Activated naive CD8-positive, alpha-beta T cell treated with anti-CD3 and anti-CD28 coated beads, Interleukin-2, amount 10 ng/mL, durations not matched to agents 7 days and 5 days (primary cell): Measurements from ENCODE around the gene PHLPP1. TPM values are rescaled to one million over a fixed set of nuclear protein-coding genes. Genes with fewer than 3 reads are reported as not detected.

Source experiments
- ATAC-seq: fragments of 150-1000 bp; cut with Tn5 transposase; one replicate; pipeline ENCODE4 v1.10.0; 2021; ENCODE audit warnings: low read depth, moderate library complexity
- POLR2A ChIA-PET: fragments of 350-600 bp; sonication (Branson Sonifier 250); formaldehyde crosslinking; loops from one replicate; lab custom pipeline; 2021; ENCODE audit warnings: antibody characterized with exemption; lab: Charles Lee
- DNase-seq: peaks from one replicate; pipeline ENCODE4 v3.0.0; 2021
- H3K27ac Mint-ChIP-seq: one replicate; pipeline ENCODE4 v1.8.0; 2022; ENCODE audit warnings: mild to moderate bottlenecking, mixed read lengths
- H3K27me3 Mint-ChIP-seq: one replicate; pipeline ENCODE4 v1.8.0; 2022; ENCODE audit warnings: mild to moderate bottlenecking, moderate library complexity, mixed read lengths
- H3K36me3 Mint-ChIP-seq: one replicate; pipeline ENCODE4 v1.8.0; 2021; ENCODE audit warnings: mild to moderate bottlenecking, mixed read lengths
- H3K4me1 Mint-ChIP-seq: one replicate; pipeline ENCODE4 v1.8.0; 2021; ENCODE audit warnings: mixed read lengths
- H3K4me3 Mint-ChIP-seq: one replicate; pipeline ENCODE4 v1.8.0; 2022; ENCODE audit warnings: mild to moderate bottlenecking, moderate library complexity, mixed read lengths
- H3K9me3 Mint-ChIP-seq: one replicate; pipeline ENCODE4 v1.8.0; 2021; ENCODE audit warnings: mixed read lengths
- total RNA-seq, 2 experiments: library from RNA; stranded (reverse); gene quantifications; one replicate each; pipeline ENCODE4 v1.2.3, GENCODE V29; 2021

Gene PHLPP1
- total RNA-seq, 2 experiments from 2014 or later, result 5.8 to 6.1 TPM

DNA sequence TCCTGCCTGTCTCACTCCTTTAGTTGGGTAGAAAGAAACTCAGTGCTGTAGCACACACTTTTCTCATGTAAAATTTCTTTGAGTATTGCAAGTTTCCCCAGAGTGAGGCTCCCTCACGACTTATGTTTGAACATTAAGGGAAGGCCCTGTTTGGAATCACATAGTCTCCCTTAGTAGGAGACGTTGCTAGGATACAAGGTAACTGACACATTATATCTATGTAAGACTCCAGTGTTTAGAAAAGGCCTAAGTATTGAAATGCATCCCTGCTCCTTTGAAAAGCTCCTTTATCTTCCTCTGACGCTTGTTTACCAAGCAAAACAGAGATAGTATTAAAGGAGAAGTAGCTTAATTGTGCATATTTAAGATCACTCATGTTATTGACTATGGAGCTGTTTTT is 248.2 kb downstream of the PHLPP1 start:
- Mint-ChIP-seq H3K9me3 (no peaks in the 10 kb centered on the region), H3K4me1 (no peaks in the 10 kb centered on the region), H3K4me3 (no peak overlapping the region), H3K27me3 (no peaks in the 10 kb centered on the region), H3K36me3 (no peaks in the 10 kb centered on the region), H3K27ac (no peak overlapping the region)
- POLR2A ChIA-PET, result no interaction called here
- no peak for DNase-seq
- no peak for ATAC-seq

DNA sequence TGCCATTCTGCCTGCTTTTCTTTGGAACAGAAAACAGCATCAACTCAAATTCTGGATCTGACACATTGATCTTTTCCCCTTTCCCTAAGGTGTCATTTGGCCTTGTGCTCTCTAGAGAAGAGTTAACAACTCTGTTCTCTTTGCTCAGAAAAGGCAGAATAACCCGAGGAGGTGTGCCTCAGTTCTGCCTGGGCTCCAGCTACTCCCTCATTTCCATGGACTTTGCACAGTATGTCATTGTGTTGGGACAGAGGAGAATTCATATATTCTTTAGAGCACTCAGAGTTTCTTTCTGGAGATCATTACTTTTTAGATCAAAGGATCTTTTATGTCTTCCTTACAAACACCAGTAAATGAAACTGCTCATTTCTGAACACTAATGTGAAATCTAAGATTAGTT is 249.1 kb downstream of the PHLPP1 start:
- H3K9me3 Mint-ChIP-seq, result no peaks in the 10 kb centered on the region
- POLR2A ChIA-PET, result no interaction called here

GRCh38 chr18:62967089-62967488 is 251.7 kb downstream of the PHLPP1 start:
- Mint-ChIP-seq H3K27ac (no peak overlapping the region), H3K9me3 (no peaks in the 10 kb centered on the region), H3K36me3 (peaks cover 2% of the 10 kb centered on the region), H3K4me1 (no peaks in the 10 kb centered on the region), H3K4me3 (no peak overlapping the region), H3K27me3 (peaks cover 5% of the 10 kb centered on the region)
- DNase-seq, result no peak
- no peak for ATAC-seq
- POLR2A ChIA-PET, result no interaction called here

More for the DNA sequence above, 249.1 kb downstream of the PHLPP1 start:
- Mint-ChIP-seq H3K4me1 (no peaks in the 10 kb centered on the region), H3K27me3 (peaks cover 5% of the 10 kb centered on the region), H3K27ac (no peak overlapping the region), H3K4me3 (no peak overlapping the region), H3K36me3 (peaks cover 2% of the 10 kb centered on the region)
- ATAC-seq (no peak), DNase-seq (no peak)

DNA sequence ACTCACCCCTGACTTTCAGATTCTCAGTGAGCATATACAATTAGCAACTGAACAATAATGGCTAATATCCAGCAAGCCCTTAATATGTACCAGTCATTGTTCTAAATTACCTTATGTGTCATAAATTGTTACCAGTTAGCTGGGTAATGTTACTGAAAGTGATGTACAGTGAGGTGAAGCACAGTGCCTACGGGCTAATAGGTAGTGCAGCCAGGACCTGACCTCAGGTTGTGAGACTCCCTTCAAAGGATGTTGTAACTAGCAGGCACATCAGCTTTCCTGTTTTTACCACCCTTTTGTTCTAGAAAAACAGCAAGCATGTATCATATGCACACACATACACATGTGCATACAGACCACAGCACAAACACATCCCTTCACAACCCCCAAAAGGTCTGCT is 258.3 kb downstream of the PHLPP1 start:
- H3K4me1 Mint-ChIP-seq, result peaks cover 1% of the 10 kb centered on the region
- POLR2A ChIA-PET, result no interaction called here

DNA sequence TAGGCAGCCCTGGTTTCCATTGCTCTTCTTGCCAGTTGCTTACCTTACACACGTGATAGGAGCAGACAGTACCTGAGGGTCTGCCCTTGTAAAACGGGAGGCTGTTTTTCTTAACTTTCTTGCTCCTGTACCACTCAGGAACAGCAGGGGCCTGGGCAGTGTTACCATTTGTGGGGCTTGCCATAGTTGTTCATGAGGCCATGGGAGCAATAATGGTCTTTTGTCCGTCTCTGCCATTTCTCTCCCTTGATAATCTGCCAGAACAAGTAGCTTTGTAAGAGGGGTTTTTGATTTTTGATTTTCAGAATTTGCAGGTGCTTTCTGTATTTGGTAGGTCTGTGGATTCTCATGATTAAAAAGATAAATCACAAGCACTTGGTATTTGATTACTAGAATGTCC is 259.0 kb downstream of the PHLPP1 start:
- H3K4me3 Mint-ChIP-seq, result no peak overlapping the region

More for the DNA sequence above, 258.3 kb downstream of the PHLPP1 start:
- H3K27ac Mint-ChIP-seq, result no peak overlapping the region
- peaks cover 1% of the 10 kb centered on the region for H3K36me3 Mint-ChIP-seq
- no peaks in the 10 kb centered on the region for H3K9me3 Mint-ChIP-seq
- DNase-seq (no peak), ATAC-seq (no peak)
- H3K27me3 Mint-ChIP-seq, result peaks cover 5% of the 10 kb centered on the region
- H3K4me3 Mint-ChIP-seq, result no peak overlapping the region

GRCh38 chr18:62974928-62975675 is 259.8 kb downstream of the PHLPP1 start:
- H3K27me3 Mint-ChIP-seq, result no peaks in the 10 kb centered on the region
- no peak for ATAC-seq
- H3K9me3 Mint-ChIP-seq, result no peaks in the 10 kb centered on the region
- no peak overlapping the region for H3K27ac Mint-ChIP-seq
- H3K4me3 Mint-ChIP-seq, result no peak overlapping the region
- DNase-seq, result no peak
- POLR2A ChIA-PET, result no interaction called here
- H3K36me3 Mint-ChIP-seq, result no peaks in the 10 kb centered on the region
- peaks cover 1% of the 10 kb centered on the region for H3K4me1 Mint-ChIP-seq

More for the DNA sequence above, 259.0 kb downstream of the PHLPP1 start:
- no peaks in the 10 kb centered on the region for H3K9me3 Mint-ChIP-seq
- H3K27me3 Mint-ChIP-seq, result no peaks in the 10 kb centered on the region
- no peak overlapping the region for H3K27ac Mint-ChIP-seq
- ATAC-seq (no peak), DNase-seq (no peak)
- peaks cover 1% of the 10 kb centered on the region for H3K4me1 Mint-ChIP-seq
- POLR2A ChIA-PET, result no interaction called here
- no peaks in the 10 kb centered on the region for H3K36me3 Mint-ChIP-seq

GRCh38 chr18:62975785-62976184 is 260.4 kb downstream of the PHLPP1 start:
- DNase-seq, result no peak
- no peaks in the 10 kb centered on the region for H3K36me3 Mint-ChIP-seq
- POLR2A ChIA-PET, result no interaction called here
- ATAC-seq, result no peak
- no peak overlapping the region for H3K4me3 Mint-ChIP-seq
- H3K4me1 Mint-ChIP-seq, result peaks cover 1% of the 10 kb centered on the region
- no peaks in the 10 kb centered on the region for H3K27me3 Mint-ChIP-seq
- no peaks in the 10 kb centered on the region for H3K9me3 Mint-ChIP-seq
- H3K27ac Mint-ChIP-seq, result no peak overlapping the region

DNA sequence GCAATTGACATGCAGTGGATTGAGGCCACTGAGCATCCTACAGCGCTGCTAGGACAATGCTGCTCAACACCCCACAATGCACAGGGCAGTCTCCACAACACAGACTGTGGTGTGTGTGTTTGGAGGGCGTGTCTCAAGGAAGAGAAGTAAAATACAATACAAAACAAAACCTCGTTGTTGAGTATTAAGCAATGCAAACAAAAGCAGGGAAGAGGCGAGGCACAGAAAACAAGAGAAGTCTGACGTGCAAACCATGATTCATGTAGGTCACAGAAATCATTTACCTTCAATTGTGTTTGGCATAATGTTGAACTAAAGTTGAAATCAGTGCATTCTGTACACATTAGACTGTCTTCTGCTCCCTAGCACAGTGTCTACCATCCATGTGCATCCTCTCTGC is 260.9 kb downstream of the PHLPP1 start:
- POLR2A ChIA-PET, result no interaction called here
- no peak overlapping the region for H3K27ac Mint-ChIP-seq
- no peaks in the 10 kb centered on the region for H3K27me3 Mint-ChIP-seq

GRCh38 chr18:62977512-62977911 is 262.2 kb downstream of the PHLPP1 start:
- Mint-ChIP-seq H3K4me3 (no peak overlapping the region), H3K27ac (no peak overlapping the region), H3K4me1 (peaks cover 1% of the 10 kb centered on the region), H3K36me3 (no peaks in the 10 kb centered on the region), H3K9me3 (no peaks in the 10 kb centered on the region), H3K27me3 (no peaks in the 10 kb centered on the region)
- POLR2A ChIA-PET, result no interaction called here
- ATAC-seq, result no peak
- no peak for DNase-seq

More for the DNA sequence above, 260.9 kb downstream of the PHLPP1 start:
- Mint-ChIP-seq H3K4me1 (peaks cover 1% of the 10 kb centered on the region), H3K9me3 (no peaks in the 10 kb centered on the region), H3K36me3 (no peaks in the 10 kb centered on the region), H3K4me3 (no peak overlapping the region)
- DNase-seq (no peak), ATAC-seq (no peak)

- POLR2A ChIA-PET, result no interaction called here
- H3K4me1 Mint-ChIP-seq, result peaks cover 1% of the 10 kb centered on the region
- no peak overlapping the region for H3K4me3 Mint-ChIP-seq
- ATAC-seq (no peak), DNase-seq (no peak)
- no peak overlapping the region for H3K27ac Mint-ChIP-seq
- H3K27me3 Mint-ChIP-seq, result no peaks in the 10 kb centered on the region
- H3K9me3 Mint-ChIP-seq, result no peaks in the 10 kb centered on the region
- H3K36me3 Mint-ChIP-seq, result no peaks in the 10 kb centered on the region
Observed at GRCh38 chr18:62978251-62979049, 263.1 kb downstream of the PHLPP1 start.

GRCh38 chr18:62979176-62979575 is 263.8 kb downstream of the PHLPP1 start:
- Mint-ChIP-seq H3K4me1 (peaks cover 1% of the 10 kb centered on the region), H3K9me3 (no peaks in the 10 kb centered on the region), H3K27ac (no peak overlapping the region), H3K4me3 (no peak overlapping the region), H3K27me3 (no peaks in the 10 kb centered on the region), H3K36me3 (no peaks in the 10 kb centered on the region)
- no peak for DNase-seq
- no peak for ATAC-seq
- POLR2A ChIA-PET, result no interaction called here

- POLR2A ChIA-PET, result no interaction called here
- no peak for DNase-seq
- no peaks in the 10 kb centered on the region for H3K27me3 Mint-ChIP-seq
- no peak for ATAC-seq
- no peaks in the 10 kb centered on the region for H3K9me3 Mint-ChIP-seq
- no peaks in the 10 kb centered on the region for H3K4me1 Mint-ChIP-seq
- no peaks in the 10 kb centered on the region for H3K36me3 Mint-ChIP-seq
- no peak overlapping the region for H3K4me3 Mint-ChIP-seq
- no peak overlapping the region for H3K27ac Mint-ChIP-seq
Observed at GRCh38 chr18:62979900-62980299, 264.6 kb downstream of the PHLPP1 start.

GRCh38 chr18:62981566-62981965 is 266.2 kb downstream of the PHLPP1 start:
- H3K27me3 Mint-ChIP-seq, result no peaks in the 10 kb centered on the region
- no peak for DNase-seq
- no peaks in the 10 kb centered on the region for H3K36me3 Mint-ChIP-seq
- H3K4me1 Mint-ChIP-seq, result no peaks in the 10 kb centered on the region
- POLR2A ChIA-PET, result interaction anchor here (1.1 kb wide), 1 partner anchor 267 kb away, joined by 3 read pairs; the partner anchor contains the start of gene PHLPP1
- no peak overlapping the region for H3K27ac Mint-ChIP-seq
- H3K4me3 Mint-ChIP-seq, result no peak overlapping the region
- no peaks in the 10 kb centered on the region for H3K9me3 Mint-ChIP-seq
- no peak for ATAC-seq
